AG04449 (cell line): ENCODE measurements around the gene ANAPC2.

ENCODE experiments used
- CTCF ChIA-PET: fragments of 350-600 bp; formaldehyde crosslinking; extraction: SDS; loops from one replicate; lab custom pipeline; 2021; ENCODE audit warnings: antibody characterized with exemption; lab: Yijun Ruan, JAX
- POLR2A ChIA-PET: fragments of 400-600, 350-600 bp; formaldehyde crosslinking; extraction: SDS; loops from one replicate; lab custom pipeline; 2020; ENCODE audit warnings: antibody characterized with exemption, inconsistent platforms; lab: Yijun Ruan, JAX
- DNase-seq: peaks from one replicate; pipeline ENCODE4 v3.0.0-alpha.2; 2010; ENCODE audit warnings: low read depth, low spot score
- H3K4me3 ChIP-seq: 2 replicates; pipeline ENCODE4 v1.5.1; 2011; ENCODE audit warnings: low read depth, mild to moderate bottlenecking, control low read depth, low read length
- CTCF ChIP-seq: IDR thresholded peaks from one replicate; pipeline ENCODE4 v1.5.1; 2011; ENCODE audit warnings: mild to moderate bottlenecking, moderate library complexity, low read length, control low read depth, inconsistent platforms; ENCODE audit not compliant: insufficient read depth; ENCODE audit errors: missing control alignments

ANAPC2 gene

GRCh38 chr9:137175345-137175961 lies 12.9 kb downstream of the ANAPC2 start:
- peak; percentile 22 for TF ChIP-seq CTCF
- H3K4me3 ChIP-seq, result no peak overlapping the region
- ChIA-PET POLR2A (interaction anchor here (1.1 kb wide), 1 partner anchor 13 kb away, joined by 3 read pairs; the partner anchor contains the start of gene SSNA1), CTCF (interaction anchor here (1.2 to 5.4 kb wide), 2 partner anchors 13 to 117 kb away, joined by 3 to 30 read pairs; partner anchors contain the start of genes ANAPC2 and SSNA1)
- DNase-seq, result no peak

GRCh38 chr9:137174722-137175293 lies 13.6 kb downstream of the ANAPC2 start:
- no peak for DNase-seq
- H3K4me3 ChIP-seq, result no peak overlapping the region
- TF ChIP-seq CTCF, result no peak
- ChIA-PET POLR2A (interaction anchor here (0.6 to 1.2 kb wide), 3 partner anchors 8 to 88 kb away, joined by 3 to 5 read pairs (median 4); partner anchors contain the start of genes MAN1B1 and SSNA1), CTCF (interaction anchor here (1.2 to 5.4 kb wide), 2 partner anchors 14 to 116 kb away, joined by 3 to 30 read pairs; partner anchors contain the start of genes ANAPC2 and SSNA1)

- POLR2A ChIA-PET, result interaction anchor here (0.6 to 1.2 kb wide), 3 partner anchors 9 to 255 kb away, joined by 4 to 5 read pairs (median 5); partner anchors contain the start of gene MAN1B1
- TF ChIP-seq CTCF, result no peak
- DNase-seq, result no peak
- H3K4me3 ChIP-seq, result no peak overlapping the region
- CTCF ChIA-PET, result interaction anchor here (1.2 to 5.4 kb wide), 2 partner anchors 14 to 116 kb away, joined by 3 to 30 read pairs; partner anchors contain the start of genes ANAPC2 and SSNA1
Observed at GRCh38 chr9:137173796-137174664, 14.3 kb downstream of the ANAPC2 start.

GRCh38 chr9:137172901-137173795 lies 15.2 kb downstream of the ANAPC2 start:
- no peak for DNase-seq
- H3K4me3 ChIP-seq, result no peak overlapping the region
- no peak for TF ChIP-seq CTCF
- ChIA-PET CTCF (interaction anchor here (1.3 to 5.4 kb wide), 3 partner anchors 14 to 23 kb away, joined by 4 to 30 read pairs (median 4); partner anchors contain the start of genes ANAPC2 and SSNA1), POLR2A (interaction anchor here (0.6 kb wide), 1 partner anchor 254 kb away, joined by 5 read pairs; no protein-coding TSS in a partner anchor)

GRCh38 chr9:137171149-137171900 lies 17.0 kb downstream of the ANAPC2 start:
- POLR2A ChIA-PET, result interaction anchor here (0.6 to 1.2 kb wide), 3 partner anchors 42 to 70 kb away, joined by 3 to 4 read pairs (median 3); partner anchors contain the start of gene TUBB4B
- CTCF ChIA-PET, result interaction anchor here (0.7 to 1.8 kb wide), 3 partner anchors 21 to 65 kb away, joined by 3 to 4 read pairs (median 4); no protein-coding TSS in a partner anchor
- TF ChIP-seq CTCF, result no peak
- H3K4me3 ChIP-seq, result no peak overlapping the region
- no peak for DNase-seq
